ENCODE data around the gene CCDC33.
A peak's percentile ranks its signal among the peaks of the same experiment; 100 is the strongest.

The CCDC33 gene

GRCh38 chr15:74314795-74315438 lies 78.8 kb downstream of the CCDC33 start:
- DNase-seq (ENCODE audit: low read depth), result peak; percentile 68

- DNase-seq (ENCODE audit: low read depth), result peak; percentile 99
Measured at GRCh38 chr15:74315626-74316025, 79.5 kb downstream of the CCDC33 start.

GRCh38 chr15:74316141-74316540 lies 80.0 kb downstream of the CCDC33 start:
- no peak for DNase-seq (ENCODE audit: low read depth)

- no peak for DNase-seq (ENCODE audit: low read depth)
Measured at GRCh38 chr15:74317820-74318375, 81.8 kb downstream of the CCDC33 start.

GRCh38 chr15:74318376-74319137 lies 82.4 kb downstream of the CCDC33 start:
- no peak for DNase-seq (ENCODE audit: low read depth)

GRCh38 chr15:74319138-74319460 lies 83.0 kb downstream of the CCDC33 start:
- DNase-seq (ENCODE audit: low read depth), result no peak

GRCh38 chr15:74319596-74320351 lies 83.6 kb downstream of the CCDC33 start:
- no peak for DNase-seq (ENCODE audit: low read depth)

- DNase-seq (ENCODE audit: low read depth), result no peak
Measured at GRCh38 chr15:74320352-74321247, 84.5 kb downstream of the CCDC33 start.

GRCh38 chr15:74322558-74323180 lies 86.5 kb downstream of the CCDC33 start:
- no peak for DNase-seq (ENCODE audit: low read depth)

GRCh38 chr15:74324714-74325113 lies 88.6 kb downstream of the CCDC33 start:
- no peak for DNase-seq (ENCODE audit: low read depth)

- no peak for DNase-seq (ENCODE audit: low read depth)
Measured at GRCh38 chr15:74326746-74327145, 90.6 kb downstream of the CCDC33 start.

- no peak for DNase-seq (ENCODE audit: low read depth)
Measured at GRCh38 chr15:74327756-74328155, 91.6 kb downstream of the CCDC33 start.

- no peak for DNase-seq (ENCODE audit: low read depth)
Measured at GRCh38 chr15:74328331-74329056, 92.4 kb downstream of the CCDC33 start.

GRCh38 chr15:74330861-74331408 lies 94.8 kb downstream of the CCDC33 start:
- no peak for DNase-seq (ENCODE audit: low read depth)

- DNase-seq (ENCODE audit: low read depth), result no peak
Measured at GRCh38 chr15:74332011-74332410, 95.9 kb downstream of the CCDC33 start.

- no peak for DNase-seq (ENCODE audit: low read depth)
Measured at GRCh38 chr15:74332611-74333010, 96.5 kb downstream of the CCDC33 start.

- no peak for DNase-seq (ENCODE audit: low read depth)
Measured at GRCh38 chr15:74333093-74333492, 97.0 kb downstream of the CCDC33 start.

- no peak for DNase-seq (ENCODE audit: low read depth)
Measured at GRCh38 chr15:74333662-74334061, 97.5 kb downstream of the CCDC33 start.

- DNase-seq (ENCODE audit: low read depth), result no peak
Measured at GRCh38 chr15:74334127-74334526, 98.0 kb downstream of the CCDC33 start.

- no peak for DNase-seq (ENCODE audit: low read depth)
Measured at GRCh38 chr15:74335396-74335795, 99.3 kb downstream of the CCDC33 start.

All from CMK (cell line).